Osteocyte (in vitro differentiated cells): ENCODE results near the gene KCNK10. TPM values are rescaled to one million over a fixed set of nuclear protein-coding genes. Genes with fewer than 3 reads are reported as not detected.

Experiments
- DNase-seq: peaks from one replicate; pipeline ENCODE4 v3.0.0; 2021; ENCODE audit warnings: mixed read lengths; ENCODE audit not compliant: unreplicated experiment; ENCODE audit errors: extremely low spot score
- H3K27ac Mint-ChIP-seq: one replicate; pipeline ENCODE4 v1.8.0; 2021; ENCODE audit warnings: mild to moderate bottlenecking, mixed read lengths; ENCODE audit not compliant: unreplicated experiment
- H3K27me3 Mint-ChIP-seq: one replicate; pipeline ENCODE4 v1.8.0; 2021; ENCODE audit warnings: mixed read lengths; ENCODE audit not compliant: unreplicated experiment
- H3K36me3 Mint-ChIP-seq: one replicate; pipeline ENCODE4 v1.8.0; 2021; ENCODE audit warnings: mixed read lengths; ENCODE audit not compliant: unreplicated experiment
- H3K4me1 Mint-ChIP-seq: one replicate; pipeline ENCODE4 v1.8.0; 2021; ENCODE audit warnings: mixed read lengths; ENCODE audit not compliant: unreplicated experiment
- H3K4me3 Mint-ChIP-seq: one replicate; pipeline ENCODE4 v1.8.0; 2021; ENCODE audit warnings: mild to moderate bottlenecking, moderate library complexity, mixed read lengths; ENCODE audit not compliant: unreplicated experiment
- H3K9me3 Mint-ChIP-seq: one replicate; pipeline ENCODE4 v1.8.0; 2021; ENCODE audit warnings: mixed read lengths; ENCODE audit not compliant: unreplicated experiment
- CTCF ChIP-seq: fragments of 200-600 bp; sonication (generic); IDR thresholded peaks from 2 replicates; pipeline ENCODE4 v1.5.0; 2021; ENCODE audit warnings: antibody characterized with exemption, mild to moderate bottlenecking, moderate library complexity
- total RNA-seq: library from RNA; stranded (reverse); gene quantifications from 2 replicates; pipeline ENCODE4 v1.2.1, GENCODE V29; 2021

Gene KCNK10
- total RNA-seq, 1 donor from 2014 or later: not detected

GRCh38 chr14:88342980-88343379, 19.9 kb upstream of the KCNK10 start:
- Mint-ChIP-seq H3K36me3 (no peaks in the 10 kb centered on the region), H3K27me3 (peaks cover under 1% of the 10 kb centered on the region), H3K4me1 (no peaks in the 10 kb centered on the region), H3K27ac (no peak overlapping the region), H3K4me3 (no peak overlapping the region), H3K9me3 (no peaks in the 10 kb centered on the region)
- DNase-seq: no peak
- TF ChIP-seq CTCF: no peak

GRCh38 chr14:88340357-88340756, 17.3 kb upstream of the KCNK10 start:
- TF ChIP-seq CTCF: no peak
- H3K27ac Mint-ChIP-seq: no peak overlapping the region
- H3K4me3 Mint-ChIP-seq: no peak overlapping the region

GRCh38 chr14:88333036-88333435, 10.0 kb upstream of the KCNK10 start:
- no peak overlapping the region for H3K27ac Mint-ChIP-seq

More at GRCh38 chr14:88340357-88340756, 17.3 kb upstream of the KCNK10 start:
- peaks cover 2% of the 10 kb centered on the region for H3K27me3 Mint-ChIP-seq
- no peaks in the 10 kb centered on the region for H3K4me1 Mint-ChIP-seq
- no peak for DNase-seq
- no peaks in the 10 kb centered on the region for H3K36me3 Mint-ChIP-seq
- H3K9me3 Mint-ChIP-seq: no peaks in the 10 kb centered on the region

GRCh38 chr14:88327497-88327896, 4.4 kb upstream of the KCNK10 start:
- DNase-seq: no peak
- Mint-ChIP-seq H3K27me3 (peaks cover 56% of the 10 kb centered on the region), H3K27ac (no peak overlapping the region), H3K36me3 (no peaks in the 10 kb centered on the region), H3K9me3 (no peaks in the 10 kb centered on the region), H3K4me1 (peaks cover 12% of the 10 kb centered on the region), H3K4me3 (no peak overlapping the region)
- no peak for TF ChIP-seq CTCF

More at GRCh38 chr14:88333036-88333435, 10.0 kb upstream of the KCNK10 start:
- H3K27me3 Mint-ChIP-seq: peaks cover 20% of the 10 kb centered on the region
- no peaks in the 10 kb centered on the region for H3K9me3 Mint-ChIP-seq
- H3K4me1 Mint-ChIP-seq: no peaks in the 10 kb centered on the region
- no peak for TF ChIP-seq CTCF
- no peaks in the 10 kb centered on the region for H3K36me3 Mint-ChIP-seq
- DNase-seq: no peak
- H3K4me3 Mint-ChIP-seq: no peak overlapping the region

GRCh38 chr14:88326352-88327103, 3.5 kb upstream of the KCNK10 start:
- Mint-ChIP-seq H3K36me3 (no peaks in the 10 kb centered on the region), H3K27me3 (peaks cover 56% of the 10 kb centered on the region), H3K4me1 (peaks cover 12% of the 10 kb centered on the region), H3K27ac (no peak overlapping the region), H3K9me3 (no peaks in the 10 kb centered on the region), H3K4me3 (peak overlapping the region; percentile 38)
- no peak for DNase-seq
- no peak for TF ChIP-seq CTCF
